ENCODE results near the gene SPTLC2.

The SPTLC2 gene

DNA sequence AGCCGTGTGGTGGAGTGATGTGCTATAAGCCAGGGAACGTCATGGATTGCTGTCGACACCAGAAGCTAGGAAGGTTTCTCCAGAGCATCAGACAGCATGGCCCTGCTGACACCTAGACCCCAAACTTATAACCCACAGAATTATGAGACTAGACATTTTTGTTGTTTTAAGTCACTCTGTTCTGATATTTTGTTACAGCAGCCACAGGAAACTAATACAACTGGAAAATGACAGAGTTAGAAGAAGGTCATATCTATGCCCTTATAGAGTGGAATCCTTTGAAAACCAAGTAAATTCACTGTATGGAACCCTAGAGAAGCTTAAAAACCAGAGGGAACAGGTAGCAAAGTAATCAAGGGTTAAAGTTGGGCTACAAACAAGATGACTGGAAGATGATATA is 42.5 kb downstream of the SPTLC2 start:
- no peak overlapping the region for H3K9ac ChIP-seq (ENCODE audit: low read depth, low read length, poor library complexity, severe bottlenecking)
- no peaks in the 10 kb centered on the region for H3K27me3 ChIP-seq (ENCODE audit: insufficient read depth, low read length, poor library complexity, severe bottlenecking)
- 0 out of 2 replicates have a peak, but pooled peaks cover 6% of the 10 kb centered on the region for H3K79me2 ChIP-seq (ENCODE audit: insufficient read depth, low read length)
- H3F3A ChIP-seq (ENCODE audit: low read depth), result no peaks in the 10 kb centered on the region
- H3K9me2 ChIP-seq (replicated peaks; ENCODE audit: low read depth, low read length), result no peaks in the 10 kb centered on the region
- peaks cover 3% of the 10 kb centered on the region for H4K20me1 ChIP-seq (ENCODE audit: insufficient read depth, low read length, poor library complexity, severe bottlenecking)
- H3K4me1 ChIP-seq (ENCODE audit: insufficient read depth, low read length, poor library complexity, severe bottlenecking), result no peaks in the 10 kb centered on the region
- H3K4me2 ChIP-seq (ENCODE audit: low read depth, low read length, poor library complexity, severe bottlenecking), result no peak overlapping the region
- no peak overlapping the region for H3K4me3 ChIP-seq (ENCODE audit: low read length, poor library complexity, severe bottlenecking)
- TF ChIP-seq, protein P1, sequence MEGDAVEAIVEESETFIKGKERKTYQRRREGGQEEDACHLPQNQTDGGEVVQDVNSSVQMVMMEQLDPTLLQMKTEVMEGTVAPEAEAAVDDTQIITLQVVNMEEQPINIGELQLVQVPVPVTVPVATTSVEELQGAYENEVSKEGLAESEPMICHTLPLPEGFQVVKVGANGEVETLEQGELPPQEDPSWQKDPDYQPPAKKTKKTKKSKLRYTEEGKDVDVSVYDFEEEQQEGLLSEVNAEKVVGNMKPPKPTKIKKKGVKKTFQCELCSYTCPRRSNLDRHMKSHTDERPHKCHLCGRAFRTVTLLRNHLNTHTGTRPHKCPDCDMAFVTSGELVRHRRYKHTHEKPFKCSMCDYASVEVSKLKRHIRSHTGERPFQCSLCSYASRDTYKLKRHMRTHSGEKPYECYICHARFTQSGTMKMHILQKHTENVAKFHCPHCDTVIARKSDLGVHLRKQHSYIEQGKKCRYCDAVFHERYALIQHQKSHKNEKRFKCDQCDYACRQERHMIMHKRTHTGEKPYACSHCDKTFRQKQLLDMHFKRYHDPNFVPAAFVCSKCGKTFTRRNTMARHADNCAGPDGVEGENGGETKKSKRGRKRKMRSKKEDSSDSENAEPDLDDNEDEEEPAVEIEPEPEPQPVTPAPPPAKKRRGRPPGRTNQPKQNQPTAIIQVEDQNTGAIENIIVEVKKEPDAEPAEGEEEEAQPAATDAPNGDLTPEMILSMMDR (conservative IDR thresholded peaks at IDR 0.05; ENCODE audit: low read length), result no peak
- TF ChIP-seq EZH2phosphoT487 (IDR thresholded peaks at IDR 0.05; ENCODE audit: borderline replicate concordance), result no peak
- peaks cover 51% of the 10 kb centered on the region; the same call in 1 of the 2 replicates for H3K36me3 ChIP-seq (ENCODE audit: insufficient read depth, low read length)
- H2AFZ ChIP-seq (ENCODE audit: low read length), result no peak overlapping the region
- no peaks in the 10 kb centered on the region for H3K9me3 ChIP-seq (ENCODE audit: insufficient read depth, low read depth, low read length)

DNA sequence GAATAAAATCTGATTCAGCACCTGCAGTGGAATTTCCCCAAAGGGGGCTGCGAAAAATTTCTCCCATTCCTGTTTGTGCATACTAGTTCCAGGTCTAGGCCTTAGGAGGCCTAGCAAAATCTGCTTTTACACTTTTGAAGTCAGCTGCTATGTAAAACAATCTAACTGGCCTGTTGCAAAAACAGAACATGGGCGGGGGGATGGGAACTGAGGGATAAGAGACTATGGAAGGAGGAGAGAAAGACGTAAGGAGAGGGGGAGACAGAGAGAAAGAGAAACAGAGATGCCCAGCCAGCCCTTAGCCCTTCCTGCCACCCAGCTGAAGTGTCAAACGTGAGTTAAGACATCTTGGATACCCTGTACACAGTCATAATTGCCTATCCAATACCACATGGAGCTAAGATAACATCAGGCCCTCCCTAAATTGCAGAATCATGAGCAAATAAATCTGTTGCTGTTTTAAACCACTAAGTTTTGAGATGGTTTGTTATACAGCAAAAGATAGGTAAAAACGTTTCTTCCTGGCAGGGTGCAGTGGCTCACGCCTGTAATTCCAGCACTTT is 45.6 kb downstream of the SPTLC2 start:
- Histone ChIP-seq H2AFZ (ENCODE audit: low read length) (no peak overlapping the region), H3K9ac (ENCODE audit: low read depth, low read length, poor library complexity, severe bottlenecking) (no peak overlapping the region), H3K4me3 (ENCODE audit: low read length, poor library complexity, severe bottlenecking) (no peak overlapping the region), H3K79me2 (ENCODE audit: insufficient read depth, low read length) (0 out of 2 replicates have a peak, but pooled peaks cover 2% of the 10 kb centered on the region), H3K4me2 (ENCODE audit: low read depth, low read length, poor library complexity, severe bottlenecking) (no peak overlapping the region), H3K27me3 (ENCODE audit: insufficient read depth, low read length, poor library complexity, severe bottlenecking) (no peaks in the 10 kb centered on the region), H3F3A (ENCODE audit: low read depth) (no peaks in the 10 kb centered on the region; the same call in 1 of the 2 replicates), H3K9me3 (ENCODE audit: insufficient read depth, low read depth, low read length) (no peaks in the 10 kb centered on the region), H3K36me3 (ENCODE audit: insufficient read depth, low read length) (peaks cover 39% of the 10 kb centered on the region; the same call in 1 of the 2 replicates), H3K9me2 (replicated peaks; ENCODE audit: low read depth, low read length) (no peaks in the 10 kb centered on the region), H4K20me1 (ENCODE audit: insufficient read depth, low read length, poor library complexity, severe bottlenecking) (no peaks in the 10 kb centered on the region), H3K4me1 (ENCODE audit: insufficient read depth, low read length, poor library complexity, severe bottlenecking) (no peaks in the 10 kb centered on the region)
- TF ChIP-seq EZH2phosphoT487 (IDR thresholded peaks at IDR 0.05; ENCODE audit: borderline replicate concordance), result no peak
- TF ChIP-seq, protein P1 (conservative IDR thresholded peaks at IDR 0.05; ENCODE audit: low read length), result no peak

DNA sequence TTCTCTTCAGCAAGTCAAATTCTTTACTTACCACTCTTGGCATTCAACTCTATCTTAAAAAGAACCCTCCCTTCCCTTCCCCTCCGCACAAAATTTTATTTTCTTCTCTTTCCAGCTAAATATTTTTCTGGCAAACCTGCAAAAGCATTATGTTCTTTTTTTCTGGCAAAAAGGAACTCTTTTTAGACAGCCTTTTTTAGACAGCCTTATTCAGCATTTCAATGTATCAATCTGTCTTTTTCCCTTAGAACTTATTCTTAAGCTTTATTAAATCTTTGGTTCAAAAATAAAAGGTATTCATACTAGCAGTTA is 50.5 kb downstream of the SPTLC2 start:
- Histone ChIP-seq H3K27me3 (ENCODE audit: insufficient read depth, low read length, poor library complexity, severe bottlenecking) (no peaks in the 10 kb centered on the region), H3K9me2 (replicated peaks; ENCODE audit: low read depth, low read length) (no peaks in the 10 kb centered on the region), H3K36me3 (ENCODE audit: insufficient read depth, low read length) (peaks cover 39% of the 10 kb centered on the region; the same call in 1 of the 2 replicates), H3K79me2 (ENCODE audit: insufficient read depth, low read length) (no peaks in the 10 kb centered on the region), H3K4me3 (ENCODE audit: low read length, poor library complexity, severe bottlenecking) (no peak overlapping the region), H3K9ac (ENCODE audit: low read depth, low read length, poor library complexity, severe bottlenecking) (no peak overlapping the region), H3F3A (ENCODE audit: low read depth) (no peaks in the 10 kb centered on the region; the same call in 1 of the 2 replicates), H2AFZ (ENCODE audit: low read length) (no peak overlapping the region), H3K9me3 (ENCODE audit: insufficient read depth, low read depth, low read length) (no peaks in the 10 kb centered on the region), H3K4me2 (ENCODE audit: low read depth, low read length, poor library complexity, severe bottlenecking) (no peak overlapping the region), H4K20me1 (ENCODE audit: insufficient read depth, low read length, poor library complexity, severe bottlenecking) (no peaks in the 10 kb centered on the region), H3K4me1 (ENCODE audit: insufficient read depth, low read length, poor library complexity, severe bottlenecking) (no peaks in the 10 kb centered on the region)
- TF ChIP-seq EZH2phosphoT487 (IDR thresholded peaks at IDR 0.05; ENCODE audit: borderline replicate concordance), result no peak
